HEK293 (cell line): ENCODE results near the gene SIDT2.
A peak's percentile ranks its signal among the peaks of the same experiment; 100 is the strongest.

Experiments
- CTCF ChIA-PET: fragments of 350-600 bp; formaldehyde crosslinking; extraction: SDS; loops from one replicate; lab custom pipeline; 2021; ENCODE audit warnings: antibody characterized with exemption; lab: Yijun Ruan, JAX
- POLR2A ChIA-PET: fragments of 300-600 bp; formaldehyde crosslinking; extraction: SDS; loops from one replicate; lab custom pipeline; 2020; ENCODE audit warnings: antibody characterized with exemption, inconsistent platforms; lab: Yijun Ruan, JAX
- H3K27ac ChIP-seq: fragments of 200-500 bp; sonication (Bioruptor generic); 2 replicates; pipeline ENCODE4 v1.5.1; 2014; ENCODE audit warnings: low read depth, low read length, control low read depth, inconsistent platforms; ENCODE audit errors: extremely low read depth
- H3K36me3 ChIP-seq, 2 experiments: fragments of 200-500 bp in 1 of 2; sonication (Bioruptor generic) in 1 of 2; 1 replicate in 1 of 2; 2 replicates in 1 of 2; pipeline ENCODE4 v1.5.1; 2014 to 2017; ENCODE audit warnings: inconsistent platforms in 2 of 2, low read length in 2 of 2; ENCODE audit not compliant: control insufficient read depth in 2 of 2, insufficient read depth in 1 of 2
- H3K4me1 ChIP-seq: fragments of 200-500 bp; sonication (Bioruptor generic); 2 replicates; pipeline ENCODE4 v1.5.1; 2014; ENCODE audit warnings: mild to moderate bottlenecking, low read length, inconsistent platforms; ENCODE audit not compliant: control insufficient read depth, insufficient read depth
- H3K4me3 ChIP-seq: 2 replicates; pipeline ENCODE4 v1.5.1; 2011; ENCODE audit warnings: low read depth, mild to moderate bottlenecking, control low read depth, low read length, moderate library complexity
- H3K9me3 ChIP-seq: fragments of 200-500 bp; sonication (Bioruptor generic); 2 replicates; pipeline ENCODE4 v1.5.1; 2014; ENCODE audit warnings: low read depth, low read length, inconsistent platforms; ENCODE audit not compliant: control insufficient read depth, insufficient read depth
- BCL11B ChIP-seq: fragments of 450-650 bp; formaldehyde crosslinking; IDR thresholded peaks from 2 replicates; pipeline ENCODE4 v1.5.1; 2016; ENCODE audit warnings: low read depth, missing biosample characterization, missing genetic modification characterization
- TRIM28 ChIP-seq: IDR thresholded peaks from 2 replicates; pipeline ENCODE4 v1.6.1; 2011; ENCODE audit warnings: low read length, control low read depth, borderline replicate concordance
- ZBTB49 ChIP-seq: fragments of 450-650 bp; formaldehyde crosslinking; IDR thresholded peaks from 2 replicates; pipeline ENCODE4 v1.5.1; 2016; ENCODE audit warnings: missing biosample characterization, missing genetic modification characterization, low read depth
- ZNF10 ChIP-seq: fragments of 450-650 bp; formaldehyde crosslinking; IDR thresholded peaks from 2 replicates; pipeline ENCODE4 v1.5.1; 2017; ENCODE audit warnings: missing biosample characterization, missing genetic modification characterization
- ZNF114 ChIP-seq: fragments of 450-650 bp; formaldehyde crosslinking; IDR thresholded peaks from 2 replicates; pipeline ENCODE4 v1.5.0; 2017; ENCODE audit warnings: missing biosample characterization, missing genetic modification characterization
- ZNF24 ChIP-seq: fragments of 450-650 bp; formaldehyde crosslinking; IDR thresholded peaks from 2 replicates; pipeline ENCODE4 v1.5.1; 2016; ENCODE audit warnings: missing biosample characterization, missing genetic modification characterization
- ZNF521 ChIP-seq: fragments of 450-650 bp; formaldehyde crosslinking; IDR thresholded peaks from 2 replicates; pipeline ENCODE4 v1.5.1; 2017; ENCODE audit warnings: missing biosample characterization, mild to moderate bottlenecking, missing genetic modification characterization
- ZNF580 ChIP-seq: fragments of 450-650 bp; formaldehyde crosslinking; IDR thresholded peaks from 2 replicates; pipeline ENCODE4 v1.5.1; 2016; ENCODE audit warnings: missing biosample characterization, missing genetic modification characterization
- ZNF596 ChIP-seq: fragments of 450-650 bp; IDR thresholded peaks from 2 replicates; pipeline ENCODE4 v1.5.0; 2018; ENCODE audit warnings: missing biosample characterization, mild to moderate bottlenecking, missing genetic modification characterization, moderate library complexity
- ZNF629 ChIP-seq: fragments of 450-650 bp; formaldehyde crosslinking; IDR thresholded peaks from 2 replicates; pipeline ENCODE4 v1.5.1; 2017; ENCODE audit warnings: missing biosample characterization, missing genetic modification characterization
- ZNF658 ChIP-seq: fragments of 450-650 bp; formaldehyde crosslinking; IDR thresholded peaks from 2 replicates; pipeline ENCODE4; 2016; ENCODE audit warnings: missing biosample characterization, missing genetic modification characterization
- ZNF677 ChIP-seq: fragments of 450-650 bp; IDR thresholded peaks from 2 replicates; pipeline ENCODE4 v1.5.0; 2018; ENCODE audit warnings: missing biosample characterization, mild to moderate bottlenecking, missing genetic modification characterization, moderate library complexity
- TF ChIP-seq, protein P1 (sequence below): fragments of 450-650 bp; formaldehyde crosslinking; IDR thresholded peaks from 2 replicates; pipeline ENCODE4 v1.5.1; 2016; ENCODE audit warnings: missing biosample characterization, missing genetic modification characterization
- TF ChIP-seq, protein P2 (sequence below): fragments of 450-650 bp; formaldehyde crosslinking; IDR thresholded peaks from 2 replicates; pipeline ENCODE4 v1.5.1; 2016; ENCODE audit warnings: missing biosample characterization, missing genetic modification characterization
- TF ChIP-seq, protein P3 (sequence below): fragments of 450-650 bp; formaldehyde crosslinking; IDR thresholded peaks from 2 replicates; pipeline ENCODE4 v1.5.1; 2016; ENCODE audit warnings: missing biosample characterization, missing genetic modification characterization

SIDT2 gene

GRCh38 chr11:117239295-117239694 lies 60.8 kb downstream of the SIDT2 start:
- Histone ChIP-seq H3K9me3 (no peaks in the 10 kb centered on the region), H3K36me3 (peaks cover 13 to 57% of the 10 kb centered on the region in 2 experiments; a peak in 2 of 3 replicates), H3K4me3 (no peak overlapping the region), H3K4me1 (no peaks in the 10 kb centered on the region), H3K27ac (no peak overlapping the region)
- ChIA-PET POLR2A (no interaction called here), CTCF (interaction anchor here (0.7 kb wide), 1 partner anchor 21 kb away, joined by 3 read pairs; no protein-coding TSS in a partner anchor)
- TF ChIP-seq TRIM28 (no peak), ZNF521 (tag by site-specific recombination) (no peak), ZNF677 (peak; percentile 40; the same call in 1 of the 2 replicates), ZNF10 (tag by site-specific recombination) (no peak), BCL11B (tag by site-specific recombination) (no peak), ZNF24 (no peak), ZNF596 (no peak), ZBTB49 (tag by site-specific recombination) (no peak), ZNF629 (tag by site-specific recombination) (no peak), ZNF658 (tag by site-specific recombination) (no peak), ZNF114 (tag by site-specific recombination) (no peak), ZNF580 (tag by site-specific recombination) (no peak)
- TF ChIP-seq, protein P1, sequence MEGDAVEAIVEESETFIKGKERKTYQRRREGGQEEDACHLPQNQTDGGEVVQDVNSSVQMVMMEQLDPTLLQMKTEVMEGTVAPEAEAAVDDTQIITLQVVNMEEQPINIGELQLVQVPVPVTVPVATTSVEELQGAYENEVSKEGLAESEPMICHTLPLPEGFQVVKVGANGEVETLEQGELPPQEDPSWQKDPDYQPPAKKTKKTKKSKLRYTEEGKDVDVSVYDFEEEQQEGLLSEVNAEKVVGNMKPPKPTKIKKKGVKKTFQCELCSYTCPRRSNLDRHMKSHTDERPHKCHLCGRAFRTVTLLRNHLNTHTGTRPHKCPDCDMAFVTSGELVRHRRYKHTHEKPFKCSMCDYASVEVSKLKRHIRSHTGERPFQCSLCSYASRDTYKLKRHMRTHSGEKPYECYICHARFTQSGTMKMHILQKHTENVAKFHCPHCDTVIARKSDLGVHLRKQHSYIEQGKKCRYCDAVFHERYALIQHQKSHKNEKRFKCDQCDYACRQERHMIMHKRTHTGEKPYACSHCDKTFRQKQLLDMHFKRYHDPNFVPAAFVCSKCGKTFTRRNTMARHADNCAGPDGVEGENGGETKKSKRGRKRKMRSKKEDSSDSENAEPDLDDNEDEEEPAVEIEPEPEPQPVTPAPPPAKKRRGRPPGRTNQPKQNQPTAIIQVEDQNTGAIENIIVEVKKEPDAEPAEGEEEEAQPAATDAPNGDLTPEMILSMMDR (tag by site-specific recombination) = 0 out of 2 replicates have a peak, but pooled peaks have one; percentile 18
- TF ChIP-seq, protein P2, sequence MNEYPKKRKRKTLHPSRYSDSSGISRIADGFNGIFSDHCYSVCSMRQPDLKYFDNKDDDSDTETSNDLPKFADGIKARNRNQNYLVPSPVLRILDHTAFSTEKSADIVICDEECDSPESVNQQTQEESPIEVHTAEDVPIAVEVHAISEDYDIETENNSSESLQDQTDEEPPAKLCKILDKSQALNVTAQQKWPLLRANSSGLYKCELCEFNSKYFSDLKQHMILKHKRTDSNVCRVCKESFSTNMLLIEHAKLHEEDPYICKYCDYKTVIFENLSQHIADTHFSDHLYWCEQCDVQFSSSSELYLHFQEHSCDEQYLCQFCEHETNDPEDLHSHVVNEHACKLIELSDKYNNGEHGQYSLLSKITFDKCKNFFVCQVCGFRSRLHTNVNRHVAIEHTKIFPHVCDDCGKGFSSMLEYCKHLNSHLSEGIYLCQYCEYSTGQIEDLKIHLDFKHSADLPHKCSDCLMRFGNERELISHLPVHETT (tag by site-specific recombination) = no peak
- TF ChIP-seq, protein P3, sequence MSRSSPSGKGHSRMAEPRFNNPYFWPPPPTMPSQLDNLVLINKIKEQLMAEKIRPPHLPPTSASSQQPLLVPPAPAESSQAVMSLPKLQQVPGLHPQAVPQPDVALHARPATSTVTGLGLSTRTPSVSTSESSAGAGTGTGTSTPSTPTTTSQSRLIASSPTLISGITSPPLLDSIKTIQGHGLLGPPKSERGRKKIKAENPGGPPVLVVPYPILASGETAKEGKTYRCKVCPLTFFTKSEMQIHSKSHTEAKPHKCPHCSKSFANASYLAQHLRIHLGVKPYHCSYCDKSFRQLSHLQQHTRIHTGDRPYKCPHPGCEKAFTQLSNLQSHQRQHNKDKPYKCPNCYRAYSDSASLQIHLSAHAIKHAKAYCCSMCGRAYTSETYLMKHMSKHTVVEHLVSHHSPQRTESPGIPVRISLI = no peak
